ENCODE measurements around the gene NR1D1. TPM values are rescaled to one million over a fixed set of nuclear protein-coding genes. Genes with fewer than 3 reads are reported as not detected.

The NR1D1 gene
- total and polyA plus RNA-seq, 9 donors = 1.7 to 5.6 (median 4.7) TPM

- peaks cover 8% of the 10 kb centered on the region for H3K27me3 ChIP-seq (ENCODE audit: control insufficient read depth, insufficient read depth, low read length)
- peak overlapping the region; percentile 74 for H3K27ac ChIP-seq (ENCODE audit: low read length)
- H3K4me1 ChIP-seq (ENCODE audit: control insufficient read depth, insufficient read depth, low read length) = peaks cover 93% of the 10 kb centered on the region
- peaks cover 45% of the 10 kb centered on the region for H3K36me3 ChIP-seq (ENCODE audit: control insufficient read depth, insufficient read depth, low read length)
- H3K9me3 ChIP-seq (replicated peaks; ENCODE audit: control insufficient read depth, low read depth, low read length) = no peaks in the 10 kb centered on the region
- peak; percentile 26 for DNase-seq
- H3K4me3 ChIP-seq (ENCODE audit: low read length) = no peak overlapping the region
- 79% methylated on average over 7 of the region's 10 CpGs for WGBS (ENCODE audit: insufficient coverage)
Observed at GRCh38 chr17:40097087-40097486, 3.3 kb downstream of the NR1D1 start.

- peaks cover 96% of the 10 kb centered on the region for H3K4me1 ChIP-seq (ENCODE audit: control insufficient read depth, insufficient read depth, low read length)
- peak; percentile 87 for DNase-seq
- H3K4me3 ChIP-seq (ENCODE audit: low read length) = no peak overlapping the region
- WGBS (ENCODE audit: insufficient coverage) = 65% methylated on average over 14 of the region's 23 CpGs
- peak overlapping the region; percentile 74 for H3K27ac ChIP-seq (ENCODE audit: low read length)
- H3K36me3 ChIP-seq (ENCODE audit: control insufficient read depth, insufficient read depth, low read length) = peaks cover 46% of the 10 kb centered on the region
- peaks cover 8% of the 10 kb centered on the region for H3K27me3 ChIP-seq (ENCODE audit: control insufficient read depth, insufficient read depth, low read length)
- H3K9me3 ChIP-seq (replicated peaks; ENCODE audit: control insufficient read depth, low read depth, low read length) = no peaks in the 10 kb centered on the region
Observed at GRCh38 chr17:40095944-40096791, 4.2 kb downstream of the NR1D1 start.

- peaks cover 96% of the 10 kb centered on the region for H3K4me1 ChIP-seq (ENCODE audit: control insufficient read depth, insufficient read depth, low read length)
- peaks cover 51% of the 10 kb centered on the region for H3K36me3 ChIP-seq (ENCODE audit: control insufficient read depth, insufficient read depth, low read length)
- peak; percentile 40 for DNase-seq
- H3K9me3 ChIP-seq (replicated peaks; ENCODE audit: control insufficient read depth, low read depth, low read length) = no peaks in the 10 kb centered on the region
- 75% methylated on average over 17 of the region's 17 CpGs for WGBS (ENCODE audit: insufficient coverage)
- H3K27ac ChIP-seq (ENCODE audit: low read length) = peak overlapping the region; percentile 74
- H3K4me3 ChIP-seq (ENCODE audit: low read length) = no peak overlapping the region
- H3K27me3 ChIP-seq (ENCODE audit: control insufficient read depth, insufficient read depth, low read length) = peaks cover 8% of the 10 kb centered on the region
Observed at GRCh38 chr17:40095351-40095943, 4.9 kb downstream of the NR1D1 start.

- Histone ChIP-seq H3K4me3 (ENCODE audit: low read length) (no peak overlapping the region), H3K27me3 (ENCODE audit: control insufficient read depth, insufficient read depth, low read length) (peaks cover 4% of the 10 kb centered on the region), H3K27ac (ENCODE audit: low read length) (peak overlapping the region; percentile 74), H3K4me1 (ENCODE audit: control insufficient read depth, insufficient read depth, low read length) (peaks cover 96% of the 10 kb centered on the region), H3K9me3 (replicated peaks; ENCODE audit: control insufficient read depth, low read depth, low read length) (no peaks in the 10 kb centered on the region), H3K36me3 (ENCODE audit: control insufficient read depth, insufficient read depth, low read length) (peaks cover 57% of the 10 kb centered on the region)
- WGBS (ENCODE audit: insufficient coverage) = 85% methylated on average over 9 of the region's 14 CpGs
- DNase-seq = peak; percentile 21
Observed at GRCh38 chr17:40094874-40095273, 5.5 kb downstream of the NR1D1 start.

- H3K4me1 ChIP-seq (ENCODE audit: control insufficient read depth, insufficient read depth, low read length) = peaks cover 94% of the 10 kb centered on the region
- H3K36me3 ChIP-seq (ENCODE audit: control insufficient read depth, insufficient read depth, low read length) = peaks cover 67% of the 10 kb centered on the region
- no peak overlapping the region for H3K4me3 ChIP-seq (ENCODE audit: low read length)
- H3K27ac ChIP-seq (ENCODE audit: low read length) = peak overlapping the region; percentile 79
- DNase-seq = peak; percentile 60
- no peaks in the 10 kb centered on the region for H3K9me3 ChIP-seq (replicated peaks; ENCODE audit: control insufficient read depth, low read depth, low read length)
- H3K27me3 ChIP-seq (ENCODE audit: control insufficient read depth, insufficient read depth, low read length) = no peaks in the 10 kb centered on the region
- WGBS (ENCODE audit: insufficient coverage) = 83% methylated on average over 15 of the region's 16 CpGs
Observed at GRCh38 chr17:40093580-40094201, 6.7 kb downstream of the NR1D1 start.

- Histone ChIP-seq H3K9me3 (replicated peaks; ENCODE audit: control insufficient read depth, low read depth, low read length) (no peaks in the 10 kb centered on the region), H3K36me3 (ENCODE audit: control insufficient read depth, insufficient read depth, low read length) (peaks cover 73% of the 10 kb centered on the region), H3K4me1 (ENCODE audit: control insufficient read depth, insufficient read depth, low read length) (peaks cover 88% of the 10 kb centered on the region), H3K4me3 (ENCODE audit: low read length) (no peak overlapping the region), H3K27ac (ENCODE audit: low read length) (peak overlapping the region; percentile 79), H3K27me3 (ENCODE audit: control insufficient read depth, insufficient read depth, low read length) (no peaks in the 10 kb centered on the region)
- DNase-seq = peak; percentile 15
- WGBS (ENCODE audit: insufficient coverage) = 80% methylated on average over 27 of the region's 29 CpGs
Observed at GRCh38 chr17:40093005-40093579, 7.3 kb downstream of the NR1D1 start.

GRCh38 chr17:40092581-40092980 is 7.8 kb downstream of the NR1D1 start:
- no peak overlapping the region for H3K4me3 ChIP-seq (ENCODE audit: low read length)
- no CpG with 5 or more reads among the region's 3 CpGs for WGBS (ENCODE audit: insufficient coverage)
- peak overlapping the region; percentile 79 for H3K27ac ChIP-seq (ENCODE audit: low read length)
- peaks cover 77% of the 10 kb centered on the region for H3K36me3 ChIP-seq (ENCODE audit: control insufficient read depth, insufficient read depth, low read length)
- peaks cover 83% of the 10 kb centered on the region for H3K4me1 ChIP-seq (ENCODE audit: control insufficient read depth, insufficient read depth, low read length)
- H3K9me3 ChIP-seq (replicated peaks; ENCODE audit: control insufficient read depth, low read depth, low read length) = no peaks in the 10 kb centered on the region
- no peaks in the 10 kb centered on the region for H3K27me3 ChIP-seq (ENCODE audit: control insufficient read depth, insufficient read depth, low read length)
- DNase-seq = peak; percentile 70

- peaks cover 83% of the 10 kb centered on the region for H3K36me3 ChIP-seq (ENCODE audit: control insufficient read depth, insufficient read depth, low read length)
- 66% methylated on average over 3 of the region's 18 CpGs for WGBS (ENCODE audit: insufficient coverage)
- DNase-seq = peak; percentile 62
Observed at GRCh38 chr17:40091691-40092397, 8.5 kb downstream of the NR1D1 start.

GRCh38 chr17:40090237-40091119 is 9.9 kb downstream of the NR1D1 start:
- WGBS (ENCODE audit: insufficient coverage) = 61% methylated on average over 4 of the region's 14 CpGs
- Histone ChIP-seq H3K27ac (ENCODE audit: low read length) (peak overlapping the region; percentile 42), H3K36me3 (ENCODE audit: control insufficient read depth, insufficient read depth, low read length) (peaks cover 82% of the 10 kb centered on the region), H3K9me3 (replicated peaks; ENCODE audit: control insufficient read depth, low read depth, low read length) (no peaks in the 10 kb centered on the region), H3K4me3 (ENCODE audit: low read length) (no peak overlapping the region), H3K27me3 (ENCODE audit: control insufficient read depth, insufficient read depth, low read length) (no peaks in the 10 kb centered on the region), H3K4me1 (ENCODE audit: control insufficient read depth, insufficient read depth, low read length) (peaks cover 62% of the 10 kb centered on the region)
- DNase-seq = peak; percentile 69

More at GRCh38 chr17:40091691-40092397, 8.5 kb downstream of the NR1D1 start:
- Histone ChIP-seq H3K27ac (ENCODE audit: low read length) (peak overlapping the region; percentile 79), H3K9me3 (replicated peaks; ENCODE audit: control insufficient read depth, low read depth, low read length) (no peaks in the 10 kb centered on the region), H3K4me1 (ENCODE audit: control insufficient read depth, insufficient read depth, low read length) (peaks cover 75% of the 10 kb centered on the region), H3K4me3 (ENCODE audit: low read length) (no peak overlapping the region), H3K27me3 (ENCODE audit: control insufficient read depth, insufficient read depth, low read length) (no peaks in the 10 kb centered on the region)
